Hematopoietic multipotent progenitor cell treated with erythropoietin and hydrocortisone succinate and interleukin-3 and kit ligand, for 15 days (in vitro differentiated cells): ENCODE data around the gene CERS4.
"Not testable (repeated sequence)": the region's sequence is repeated elsewhere in the genome, so short reads cannot be mapped to it uniquely, and the experiment has no call there.

Source experiments
- DNase-seq: peaks from one replicate; pipeline ENCODE4 v3.0.0-alpha.2; 2015; ENCODE audit warnings: low spot score

Gene CERS4

GRCh38 chr19:8209462-8210378, 550 bp downstream of the CERS4 start:
- no peak for DNase-seq

- no peak for DNase-seq
Observed at GRCh38 chr19:8210421-8211101, 1.4 kb downstream of the CERS4 start.

- DNase-seq = no peak
Observed at GRCh38 chr19:8212212-8212611, 3.0 kb downstream of the CERS4 start.

DNA sequence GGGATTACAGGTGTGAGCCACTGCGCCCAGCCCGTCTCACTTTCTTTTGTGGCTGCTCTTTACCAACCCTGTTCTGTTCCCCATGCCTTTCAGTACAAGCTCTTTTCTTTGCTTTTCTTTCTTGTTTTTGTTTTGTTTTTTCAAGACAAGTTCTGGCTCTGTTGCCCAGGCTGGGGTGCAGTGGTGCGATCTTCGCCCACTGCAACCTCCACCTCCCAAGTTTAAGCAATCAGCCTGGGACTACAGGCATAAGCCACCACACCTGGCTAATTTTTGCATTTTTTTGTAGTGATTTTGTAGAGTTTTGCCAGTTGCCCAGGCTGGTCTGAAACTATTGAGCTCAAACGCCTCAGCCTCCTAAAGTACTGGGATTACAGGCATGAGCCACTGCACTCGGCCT, 3.7 kb downstream of the CERS4 start:
- DNase-seq = no peak

- no peak for DNase-seq
Observed at GRCh38 chr19:8213827-8214672, 4.9 kb downstream of the CERS4 start.

GRCh38 chr19:8214802-8215201, 5.6 kb downstream of the CERS4 start:
- DNase-seq = no peak

DNA sequence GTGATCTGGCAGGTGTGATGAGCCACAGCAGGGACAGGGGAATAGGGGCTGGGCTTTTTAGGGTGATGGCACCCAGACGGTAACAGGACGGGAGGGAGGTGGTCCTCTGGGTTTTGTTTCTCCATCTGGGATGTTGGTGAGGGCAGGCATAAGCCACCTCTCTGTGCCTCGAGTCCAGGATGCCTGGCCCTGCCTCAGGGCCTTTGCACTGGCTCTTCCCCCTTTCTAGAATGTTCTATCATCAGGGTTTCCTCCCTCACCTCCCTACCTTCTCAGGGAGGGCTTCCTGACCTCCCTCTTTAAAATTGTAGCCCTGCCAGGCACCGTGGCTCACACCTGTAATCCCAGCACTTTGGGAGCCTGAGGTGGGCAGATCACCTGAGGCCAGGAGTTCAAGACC, 6.6 kb downstream of the CERS4 start:
- DNase-seq = no peak

GRCh38 chr19:8216357-8216756, 7.2 kb downstream of the CERS4 start:
- DNase-seq = no peak

DNA sequence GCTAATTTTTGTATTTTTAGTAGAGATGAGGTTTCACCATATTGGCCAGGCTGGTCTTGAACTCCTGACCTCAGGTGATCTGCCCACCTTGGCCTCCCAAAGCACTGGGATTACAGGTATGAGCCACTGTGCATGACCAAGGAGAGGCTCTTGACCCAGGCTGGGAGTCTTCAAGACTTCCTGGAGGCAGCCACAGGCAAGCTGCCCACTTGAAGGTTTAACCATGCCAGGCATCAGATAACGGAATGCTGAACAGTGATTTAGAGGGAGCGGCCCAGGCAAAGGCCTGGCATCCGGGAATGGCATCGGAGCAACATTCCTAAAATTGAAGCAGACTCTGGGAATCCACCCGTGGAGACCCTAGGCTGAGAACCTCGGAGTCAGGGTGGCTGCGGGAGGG, 9.0 kb downstream of the CERS4 start:
- DNase-seq = not testable (repeated sequence)

DNA sequence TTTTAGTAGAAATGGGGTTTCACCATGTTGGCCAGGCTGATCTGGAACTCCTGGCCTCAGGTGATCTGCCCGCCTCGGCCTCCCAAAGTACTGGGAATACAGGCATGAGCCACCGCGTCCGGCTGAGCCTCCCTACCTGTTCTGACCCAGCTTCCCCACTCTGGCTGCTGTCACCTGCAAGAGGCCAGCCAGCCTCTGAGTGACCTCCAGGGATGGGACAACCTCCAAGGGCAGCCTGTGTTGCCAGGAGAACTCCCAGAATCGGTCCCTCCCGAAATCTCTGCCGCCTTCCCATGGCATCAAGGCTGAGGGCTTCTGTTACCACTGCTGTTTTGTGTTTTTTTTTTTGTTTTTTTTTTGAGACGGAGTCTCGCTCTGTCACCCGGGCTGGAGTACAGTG, 11.3 kb downstream of the CERS4 start:
- DNase-seq = no peak

- DNase-seq = no peak
Observed at GRCh38 chr19:8221161-8221560, 12.0 kb downstream of the CERS4 start.

DNA sequence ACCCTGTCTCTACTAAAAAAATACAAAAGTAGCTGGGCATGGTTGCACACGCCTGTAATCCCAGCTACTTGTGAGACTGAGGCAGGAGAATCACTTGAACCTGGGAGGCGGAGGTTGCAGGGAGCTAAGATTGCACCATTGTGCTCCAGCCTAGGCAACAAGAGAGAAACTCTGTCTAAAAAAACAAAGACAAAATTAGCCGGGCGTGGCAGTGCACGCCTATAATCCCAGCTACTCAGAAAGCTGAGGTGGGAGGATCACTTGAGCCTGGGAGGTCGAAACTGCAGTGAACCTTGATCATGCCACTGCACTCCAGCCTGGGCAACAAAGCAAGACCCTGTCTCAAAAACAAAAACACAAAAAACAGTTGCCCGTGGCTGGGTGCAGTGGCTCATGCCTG, 14.3 kb downstream of the CERS4 start:
- DNase-seq = not testable (repeated sequence)

- DNase-seq = no peak
Observed at GRCh38 chr19:8224394-8225145, 15.4 kb downstream of the CERS4 start.

- no peak for DNase-seq
Observed at GRCh38 chr19:8231073-8231604, 22.0 kb downstream of the CERS4 start.

- no peak for DNase-seq
Observed at GRCh38 chr19:8233370-8233769, 24.2 kb downstream of the CERS4 start.

DNA sequence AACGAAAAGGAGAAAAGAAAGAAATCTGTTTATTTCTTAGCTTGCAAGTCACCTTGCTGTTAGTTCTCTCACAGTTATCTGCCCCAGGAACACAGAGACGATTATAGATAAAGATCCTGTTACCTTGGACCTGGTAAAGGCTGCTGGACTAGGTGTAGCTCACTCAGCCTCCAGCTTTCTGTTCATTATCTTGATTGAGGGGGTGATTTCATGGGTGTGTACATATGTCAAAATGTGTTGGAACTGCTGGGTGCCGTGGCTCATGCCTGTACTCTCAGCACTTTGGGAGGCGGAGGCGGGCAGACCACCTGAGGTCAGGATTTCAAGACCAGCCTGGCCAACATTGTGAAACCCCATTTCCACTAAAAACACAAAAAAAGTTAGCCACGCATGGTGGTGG, 27.9 kb downstream of the CERS4 start:
- no peak for DNase-seq

GRCh38 chr19:8238251-8238650, 29.1 kb downstream of the CERS4 start:
- no peak for DNase-seq

DNA sequence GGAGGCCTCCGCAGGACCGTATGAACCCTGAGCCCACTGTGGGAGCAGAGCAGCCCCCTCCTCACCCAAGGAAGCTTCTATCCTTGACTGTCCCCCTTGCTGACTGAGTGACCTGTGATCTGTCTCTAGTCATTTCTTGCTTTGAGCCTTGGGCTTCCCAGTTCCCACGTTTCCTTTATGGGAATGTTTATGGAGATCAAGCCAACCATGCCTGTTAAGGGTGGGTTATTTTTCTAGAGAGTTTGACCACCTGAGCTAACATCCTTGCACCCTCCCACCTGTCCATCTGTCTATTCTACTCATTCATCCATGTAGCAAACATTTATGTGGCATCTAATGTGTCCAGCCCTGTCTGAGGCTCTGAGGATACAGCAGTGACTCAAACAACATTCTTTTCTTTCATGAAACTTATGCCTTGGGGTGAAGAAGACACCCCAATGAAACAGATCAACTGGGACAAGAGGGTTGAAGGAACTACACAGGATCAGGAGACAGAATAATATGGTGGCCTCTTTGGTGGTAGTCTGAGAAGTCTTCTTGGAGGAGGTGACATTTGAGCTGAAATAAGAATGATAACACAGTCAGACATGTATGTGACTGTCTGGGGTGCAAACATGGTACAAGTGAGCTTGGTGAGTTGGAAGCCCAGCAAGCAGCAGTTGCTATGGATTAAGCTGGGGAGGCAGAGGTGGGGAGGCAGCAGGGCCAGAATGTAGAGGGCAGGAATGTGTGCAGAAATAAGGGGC, 30.5 kb downstream of the CERS4 start:
- DNase-seq = no peak

- DNase-seq = peak; percentile 29
Observed at GRCh38 chr19:8240274-8241229, 31.4 kb downstream of the CERS4 start.

DNA sequence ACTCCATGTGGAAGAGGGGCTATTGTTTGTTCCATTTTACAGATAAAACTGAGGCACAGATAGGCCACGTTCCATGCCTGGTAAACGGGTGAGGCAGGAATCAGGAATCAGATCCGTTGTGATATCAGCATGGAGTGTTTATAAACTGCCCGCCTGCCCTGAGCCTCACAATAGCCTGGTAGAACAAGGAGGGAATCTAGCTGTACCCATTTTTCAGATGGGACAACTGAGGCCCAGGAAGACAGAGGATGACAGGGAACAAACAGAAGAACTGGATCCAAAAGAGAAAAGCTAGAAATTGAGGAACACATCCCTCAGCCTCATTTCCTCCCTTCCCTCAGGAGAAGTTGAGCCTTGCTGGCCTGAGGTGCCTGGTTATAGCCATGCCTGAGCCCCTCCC, 32.5 kb downstream of the CERS4 start:
- no peak for DNase-seq
